GM12872 (cell line): Measurements from ENCODE around the gene GCAT.

ENCODE experiments used
- TF ChIP-seq, protein P1 (sequence below): IDR thresholded peaks from 3 replicates; pipeline ENCODE4 v1.5.1; 2011; ENCODE audit warnings: low read depth, mild to moderate bottlenecking, low read length, moderate library complexity; ENCODE audit not compliant: insufficient read depth

The GCAT gene

DNA sequence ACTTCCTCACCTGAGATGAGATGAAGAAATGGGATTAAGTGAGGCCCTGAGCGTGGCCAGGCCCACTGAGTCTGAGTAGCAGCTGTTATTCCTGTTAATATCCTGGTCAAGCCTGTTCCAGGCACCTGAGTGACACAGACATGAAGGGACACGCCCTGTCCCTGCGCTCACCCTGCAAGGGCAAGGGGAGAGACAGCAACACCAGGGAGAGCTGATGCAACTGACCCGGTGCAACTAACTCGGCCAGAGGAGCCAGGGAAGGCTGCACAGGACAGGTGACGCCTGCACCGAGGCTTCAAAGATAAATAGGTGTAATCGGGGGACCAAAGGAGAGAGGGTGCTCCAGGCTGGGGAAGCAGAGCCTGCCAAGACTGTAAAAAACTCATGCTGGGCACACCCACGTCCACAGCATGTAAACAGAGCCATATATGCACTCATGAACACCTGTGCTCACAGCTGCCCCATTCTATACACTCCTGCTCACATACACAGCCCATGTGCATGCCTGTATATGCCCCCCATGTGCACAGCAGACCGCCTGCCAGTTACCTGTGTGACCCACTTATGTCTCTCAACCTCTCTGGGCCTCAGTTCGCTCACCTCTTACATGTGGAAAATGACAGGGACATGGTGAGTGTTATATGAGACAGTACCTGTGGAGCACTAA, 22.8 kb upstream of the GCAT start:
- TF ChIP-seq, protein P1, sequence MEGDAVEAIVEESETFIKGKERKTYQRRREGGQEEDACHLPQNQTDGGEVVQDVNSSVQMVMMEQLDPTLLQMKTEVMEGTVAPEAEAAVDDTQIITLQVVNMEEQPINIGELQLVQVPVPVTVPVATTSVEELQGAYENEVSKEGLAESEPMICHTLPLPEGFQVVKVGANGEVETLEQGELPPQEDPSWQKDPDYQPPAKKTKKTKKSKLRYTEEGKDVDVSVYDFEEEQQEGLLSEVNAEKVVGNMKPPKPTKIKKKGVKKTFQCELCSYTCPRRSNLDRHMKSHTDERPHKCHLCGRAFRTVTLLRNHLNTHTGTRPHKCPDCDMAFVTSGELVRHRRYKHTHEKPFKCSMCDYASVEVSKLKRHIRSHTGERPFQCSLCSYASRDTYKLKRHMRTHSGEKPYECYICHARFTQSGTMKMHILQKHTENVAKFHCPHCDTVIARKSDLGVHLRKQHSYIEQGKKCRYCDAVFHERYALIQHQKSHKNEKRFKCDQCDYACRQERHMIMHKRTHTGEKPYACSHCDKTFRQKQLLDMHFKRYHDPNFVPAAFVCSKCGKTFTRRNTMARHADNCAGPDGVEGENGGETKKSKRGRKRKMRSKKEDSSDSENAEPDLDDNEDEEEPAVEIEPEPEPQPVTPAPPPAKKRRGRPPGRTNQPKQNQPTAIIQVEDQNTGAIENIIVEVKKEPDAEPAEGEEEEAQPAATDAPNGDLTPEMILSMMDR, result no peak

DNA sequence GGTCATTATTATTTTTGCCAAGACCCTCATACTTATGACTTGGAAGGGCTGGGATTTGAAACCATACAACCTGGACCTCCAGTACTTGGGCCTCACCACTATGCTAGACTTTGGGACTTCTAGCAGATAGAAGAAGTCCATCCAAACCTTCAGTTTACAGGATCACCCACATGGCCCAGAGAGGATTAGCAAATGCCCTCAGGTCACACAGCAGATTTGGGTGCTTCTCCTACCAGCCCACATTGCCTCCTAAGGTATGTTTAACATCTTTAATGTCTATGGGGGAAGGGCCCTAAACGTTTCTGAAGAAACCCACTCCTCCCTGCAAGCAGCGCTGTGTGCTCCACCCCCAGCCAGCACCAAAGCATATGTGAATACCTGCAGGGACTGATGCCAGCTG, 17.5 kb upstream of the GCAT start:
- TF ChIP-seq, protein P1, result no peak

DNA sequence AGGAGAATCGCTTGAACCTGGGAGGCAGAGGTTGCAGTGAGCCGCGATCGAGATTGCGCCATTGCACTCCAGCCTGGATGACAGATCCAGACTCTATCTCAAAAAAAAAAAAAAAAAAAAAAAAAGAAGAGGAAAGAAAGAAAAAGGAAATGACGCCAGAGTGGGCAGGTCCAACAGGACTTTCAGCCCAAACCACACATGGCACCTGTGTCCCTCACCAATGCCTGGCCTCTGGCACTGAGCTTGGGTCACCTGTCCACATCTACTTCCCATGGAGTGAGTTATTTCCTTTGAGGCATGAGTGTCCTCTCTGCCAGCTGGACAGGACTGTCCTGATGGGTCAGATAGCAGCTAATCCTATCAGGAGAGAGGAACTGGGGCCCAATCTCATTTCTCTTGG, 15.2 kb upstream of the GCAT start:
- TF ChIP-seq, protein P1, result no peak

DNA sequence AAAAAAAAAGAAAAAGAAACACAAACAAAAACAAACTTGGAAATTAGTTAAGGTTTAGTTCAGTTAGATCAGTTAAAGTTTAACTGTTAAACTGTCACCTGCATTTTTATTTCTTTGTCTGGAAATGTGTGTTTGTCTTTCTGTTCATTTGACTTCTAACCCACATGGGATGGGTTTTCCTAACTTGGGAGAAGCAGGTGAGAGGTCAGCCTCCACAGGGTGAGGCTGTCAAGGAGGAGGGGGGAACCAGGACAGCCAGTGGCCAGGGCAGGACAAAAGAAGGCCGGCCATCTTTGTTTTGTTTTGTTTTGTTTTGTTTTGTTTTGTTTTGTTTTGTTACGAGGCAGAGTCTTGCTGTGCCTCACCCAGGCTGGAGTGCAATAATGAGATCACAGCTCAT, 13.4 kb upstream of the GCAT start:
- TF ChIP-seq, protein P1, result no peak

DNA sequence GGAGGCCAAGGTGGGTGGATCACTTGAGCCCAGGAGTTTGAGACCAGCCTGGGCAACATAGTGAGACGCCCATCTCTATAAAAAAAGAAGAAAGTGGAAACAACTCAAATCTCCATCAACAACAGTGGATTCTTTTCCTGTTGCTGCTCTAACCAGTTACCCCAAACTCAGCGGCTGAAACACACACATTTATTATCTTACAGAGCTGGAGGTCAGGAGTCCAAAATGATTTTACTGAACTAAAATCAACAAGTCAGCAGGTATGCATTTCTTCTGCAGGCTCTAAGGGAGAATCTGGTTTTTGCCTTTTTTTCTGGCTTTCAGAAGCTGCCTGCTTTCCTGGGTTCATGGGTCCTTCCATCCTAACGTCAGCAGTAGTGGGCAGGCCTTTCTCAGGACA, 11.7 kb upstream of the GCAT start:
- TF ChIP-seq, protein P1, result no peak

DNA sequence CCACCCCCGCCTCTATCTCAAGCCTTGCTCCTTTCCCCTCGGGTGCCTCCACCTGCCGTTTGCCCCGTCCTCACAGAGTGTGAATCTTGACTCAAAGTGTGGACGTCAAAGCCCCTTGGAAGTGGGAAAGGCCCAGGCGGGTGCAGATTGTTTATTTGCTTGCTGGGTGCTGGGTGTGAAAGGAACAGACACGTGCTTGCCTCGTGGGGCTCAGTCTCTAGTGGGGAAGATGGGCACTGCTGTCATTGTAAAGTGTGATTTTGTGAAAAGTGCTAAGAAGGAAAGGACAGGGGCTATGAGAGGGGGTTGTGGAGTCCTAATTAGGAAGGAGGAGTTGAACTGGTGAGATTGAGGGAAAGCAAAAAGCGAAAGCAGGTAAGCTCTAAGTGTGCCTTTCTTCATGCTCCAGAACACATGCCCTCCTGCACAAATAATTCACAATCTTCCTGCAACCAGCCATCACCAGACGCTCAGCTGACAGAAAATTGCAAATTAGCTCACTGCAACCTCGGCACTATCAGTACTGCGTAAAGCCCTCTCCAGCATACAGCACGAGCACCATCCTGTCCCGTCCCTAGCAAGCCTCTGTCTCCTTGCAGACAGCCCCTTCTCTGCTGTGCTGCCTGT, 9.7 kb upstream of the GCAT start:
- TF ChIP-seq, protein P1, result no peak

DNA sequence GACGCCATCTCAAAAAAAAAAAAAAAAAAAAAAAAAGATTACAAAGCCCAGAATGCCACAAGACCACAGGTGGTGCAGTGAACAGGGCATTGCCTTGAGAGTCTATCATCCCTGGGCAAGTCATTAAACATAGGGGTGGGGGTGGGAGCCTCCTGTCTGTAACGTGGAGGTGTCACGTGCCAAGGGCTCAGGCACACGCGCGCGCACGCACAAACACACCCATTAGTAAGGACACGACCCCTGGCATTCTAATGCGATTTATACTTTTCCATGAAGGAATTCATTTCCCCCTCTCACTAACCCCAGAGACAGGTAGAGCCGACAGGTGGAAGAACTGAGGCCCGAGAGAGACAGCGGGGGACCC, 5.8 kb upstream of the GCAT start:
- TF ChIP-seq, protein P1, result no peak
